ENCODE results near the gene DUS4L. TPM values are rescaled to one million over a fixed set of nuclear protein-coding genes. Genes with fewer than 3 reads are reported as not detected.

The DUS4L gene
- total and polyA plus RNA-seq, 2 of the 13 experiments (the other 11 are each of a cell fraction or from before 2014, with no cell fraction given): 5.6 to 9.8 TPM

GRCh38 chr7:107563775-107564552 is at the start of gene DUS4L, which contains the start of gene COG5 (continued):
- no peak for TF ChIP-seq MLXIP (CRISPR knock-in tag; IDR thresholded peaks at IDR 0.05; ENCODE audit: borderline replicate concordance)
- peak; percentile 14; the same call in 1 of the 2 replicates for TF ChIP-seq ZMYM3 (CRISPR knock-in tag; IDR thresholded peaks at IDR 0.05)
- peak; percentile 72; the same call in 1 of the 2 replicates for TF ChIP-seq ZSCAN9 (CRISPR knock-in tag; IDR thresholded peaks at IDR 0.05; ENCODE audit: borderline replicate concordance)
- peak; percentile 73; the same call in 1 of the 2 replicates for TF ChIP-seq MTA1 (CRISPR knock-in tag; IDR thresholded peaks at IDR 0.05; ENCODE audit: borderline replicate concordance)
- peak; percentile 56; the same call in 1 of the 2 replicates for TF ChIP-seq ZBTB44 (CRISPR knock-in tag; IDR thresholded peaks at IDR 0.05)
- no peak for TF ChIP-seq ZNF367 (CRISPR knock-in tag; IDR thresholded peaks at IDR 0.05; ENCODE audit: borderline replicate concordance)
- TF ChIP-seq SIX4 (CRISPR knock-in tag; IDR thresholded peaks at IDR 0.05): peak; percentile 31
- no peak for TF ChIP-seq ZSCAN5A (CRISPR knock-in tag; IDR thresholded peaks at IDR 0.05; ENCODE audit: borderline replicate concordance)
- no peak for TF ChIP-seq ZNF549 (CRISPR knock-in tag; IDR thresholded peaks at IDR 0.05)
- no peak for TF ChIP-seq ZIK1 (CRISPR knock-in tag; IDR thresholded peaks at IDR 0.05; ENCODE audit: borderline replicate concordance, low read depth)
- peak; percentile 88 for TF ChIP-seq ASH2L (IDR thresholded peaks at IDR 0.05; ENCODE audit: insufficient read length, low read depth, low read length)
- no peak for TF ChIP-seq PRDM15 (CRISPR knock-in tag; IDR thresholded peaks at IDR 0.05)
- TF ChIP-seq ADNP (CRISPR knock-in tag; IDR thresholded peaks at IDR 0.05): no peak
- TF ChIP-seq XRCC5 (optimal IDR thresholded peaks at IDR 0.05; ENCODE audit: low read length): peak; percentile 24
- no peak for TF ChIP-seq MAFG (CRISPR knock-in tag; IDR thresholded peaks at IDR 0.05)
- TF ChIP-seq GPBP1L1 (CRISPR knock-in tag; IDR thresholded peaks at IDR 0.05): no peak
- TF ChIP-seq TBX2 (CRISPR knock-in tag; IDR thresholded peaks at IDR 0.05; ENCODE audit: borderline replicate concordance): peak; percentile 78
- TF ChIP-seq MAFF (IDR thresholded peaks at IDR 0.05; ENCODE audit: low read depth, low read length): no peak
